ENCODE data around the gene HRH4.

The HRH4 gene

DNA sequence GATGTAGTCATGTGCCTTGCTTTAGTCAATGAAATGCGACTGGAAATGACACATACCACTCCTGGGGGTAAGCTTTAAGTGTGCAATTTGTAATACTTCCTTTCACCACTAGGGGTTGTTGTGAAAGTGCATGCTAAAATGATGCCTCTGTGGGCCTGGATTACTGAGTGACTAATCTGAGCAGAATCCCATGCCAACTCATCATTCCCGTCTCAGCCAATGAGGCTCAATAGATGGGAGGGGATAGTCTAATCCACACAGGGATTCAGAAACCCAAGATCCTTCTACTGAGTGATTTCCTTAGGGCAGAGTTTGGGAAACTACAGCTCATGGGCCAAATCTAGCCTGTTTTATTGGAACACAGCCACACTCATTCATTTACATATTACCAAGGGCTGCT lies 54.0 kb downstream of the HRH4 start:
- no peak for TF ChIP-seq TOX (CRISPR knock-in tag; IDR thresholded peaks at IDR 0.05; ENCODE audit: borderline replicate concordance)
- no peak for TF ChIP-seq ESRRG (CRISPR knock-in tag; IDR thresholded peaks at IDR 0.05)
- no peak for TF ChIP-seq SNAI2 (CRISPR knock-in tag; IDR thresholded peaks at IDR 0.05)
- TF ChIP-seq, protein P1, sequence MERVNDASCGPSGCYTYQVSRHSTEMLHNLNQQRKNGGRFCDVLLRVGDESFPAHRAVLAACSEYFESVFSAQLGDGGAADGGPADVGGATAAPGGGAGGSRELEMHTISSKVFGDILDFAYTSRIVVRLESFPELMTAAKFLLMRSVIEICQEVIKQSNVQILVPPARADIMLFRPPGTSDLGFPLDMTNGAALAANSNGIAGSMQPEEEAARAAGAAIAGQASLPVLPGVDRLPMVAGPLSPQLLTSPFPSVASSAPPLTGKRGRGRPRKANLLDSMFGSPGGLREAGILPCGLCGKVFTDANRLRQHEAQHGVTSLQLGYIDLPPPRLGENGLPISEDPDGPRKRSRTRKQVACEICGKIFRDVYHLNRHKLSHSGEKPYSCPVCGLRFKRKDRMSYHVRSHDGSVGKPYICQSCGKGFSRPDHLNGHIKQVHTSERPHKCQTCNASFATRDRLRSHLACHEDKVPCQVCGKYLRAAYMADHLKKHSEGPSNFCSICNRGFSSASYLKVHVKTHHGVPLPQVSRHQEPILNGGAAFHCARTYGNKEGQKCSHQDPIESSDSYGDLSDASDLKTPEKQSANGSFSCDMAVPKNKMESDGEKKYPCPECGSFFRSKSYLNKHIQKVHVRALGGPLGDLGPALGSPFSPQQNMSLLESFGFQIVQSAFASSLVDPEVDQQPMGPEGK (CRISPR knock-in tag; IDR thresholded peaks at IDR 0.05; ENCODE audit: borderline replicate concordance): no peak
- TF ChIP-seq ARNTL (CRISPR knock-in tag; IDR thresholded peaks at IDR 0.05; ENCODE audit: borderline replicate concordance, low read depth): no peak
- TF ChIP-seq, protein P2, sequence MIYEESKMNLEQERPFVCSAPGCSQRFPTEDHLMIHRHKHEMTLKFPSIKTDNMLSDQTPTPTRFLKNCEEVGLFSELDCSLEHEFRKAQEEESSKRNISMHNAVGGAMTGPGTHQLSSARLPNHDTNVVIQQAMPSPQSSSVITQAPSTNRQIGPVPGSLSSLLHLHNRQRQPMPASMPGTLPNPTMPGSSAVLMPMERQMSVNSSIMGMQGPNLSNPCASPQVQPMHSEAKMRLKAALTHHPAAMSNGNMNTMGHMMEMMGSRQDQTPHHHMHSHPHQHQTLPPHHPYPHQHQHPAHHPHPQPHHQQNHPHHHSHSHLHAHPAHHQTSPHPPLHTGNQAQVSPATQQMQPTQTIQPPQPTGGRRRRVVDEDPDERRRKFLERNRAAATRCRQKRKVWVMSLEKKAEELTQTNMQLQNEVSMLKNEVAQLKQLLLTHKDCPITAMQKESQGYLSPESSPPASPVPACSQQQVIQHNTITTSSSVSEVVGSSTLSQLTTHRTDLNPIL (CRISPR knock-in tag; IDR thresholded peaks at IDR 0.05; ENCODE audit: low read depth): no peak
- no peak for TF ChIP-seq BACH2 (CRISPR knock-in tag; IDR thresholded peaks at IDR 0.05; ENCODE audit: borderline replicate concordance)
- no peak for TF ChIP-seq ZNF8 (CRISPR knock-in tag; IDR thresholded peaks at IDR 0.05)
- TF ChIP-seq, protein P3, sequence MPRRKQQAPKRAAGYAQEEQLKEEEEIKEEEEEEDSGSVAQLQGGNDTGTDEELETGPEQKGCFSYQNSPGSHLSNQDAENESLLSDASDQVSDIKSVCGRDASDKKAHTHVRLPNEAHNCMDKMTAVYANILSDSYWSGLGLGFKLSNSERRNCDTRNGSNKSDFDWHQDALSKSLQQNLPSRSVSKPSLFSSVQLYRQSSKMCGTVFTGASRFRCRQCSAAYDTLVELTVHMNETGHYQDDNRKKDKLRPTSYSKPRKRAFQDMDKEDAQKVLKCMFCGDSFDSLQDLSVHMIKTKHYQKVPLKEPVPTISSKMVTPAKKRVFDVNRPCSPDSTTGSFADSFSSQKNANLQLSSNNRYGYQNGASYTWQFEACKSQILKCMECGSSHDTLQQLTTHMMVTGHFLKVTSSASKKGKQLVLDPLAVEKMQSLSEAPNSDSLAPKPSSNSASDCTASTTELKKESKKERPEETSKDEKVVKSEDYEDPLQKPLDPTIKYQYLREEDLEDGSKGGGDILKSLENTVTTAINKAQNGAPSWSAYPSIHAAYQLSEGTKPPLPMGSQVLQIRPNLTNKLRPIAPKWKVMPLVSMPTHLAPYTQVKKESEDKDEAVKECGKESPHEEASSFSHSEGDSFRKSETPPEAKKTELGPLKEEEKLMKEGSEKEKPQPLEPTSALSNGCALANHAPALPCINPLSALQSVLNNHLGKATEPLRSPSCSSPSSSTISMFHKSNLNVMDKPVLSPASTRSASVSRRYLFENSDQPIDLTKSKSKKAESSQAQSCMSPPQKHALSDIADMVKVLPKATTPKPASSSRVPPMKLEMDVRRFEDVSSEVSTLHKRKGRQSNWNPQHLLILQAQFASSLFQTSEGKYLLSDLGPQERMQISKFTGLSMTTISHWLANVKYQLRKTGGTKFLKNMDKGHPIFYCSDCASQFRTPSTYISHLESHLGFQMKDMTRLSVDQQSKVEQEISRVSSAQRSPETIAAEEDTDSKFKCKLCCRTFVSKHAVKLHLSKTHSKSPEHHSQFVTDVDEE (CRISPR knock-in tag; IDR thresholded peaks at IDR 0.05): no peak
- no peak for TF ChIP-seq PPARA (CRISPR knock-in tag; IDR thresholded peaks at IDR 0.05; ENCODE audit: borderline replicate concordance)
- no peak for TF ChIP-seq ZFP30 (CRISPR knock-in tag; IDR thresholded peaks at IDR 0.05)
- TF ChIP-seq CSDC2 (CRISPR knock-in tag; IDR thresholded peaks at IDR 0.05): no peak
- TF ChIP-seq ISL1 (CRISPR knock-in tag; IDR thresholded peaks at IDR 0.05): no peak
- ATAC-seq: peak; percentile 82

DNA sequence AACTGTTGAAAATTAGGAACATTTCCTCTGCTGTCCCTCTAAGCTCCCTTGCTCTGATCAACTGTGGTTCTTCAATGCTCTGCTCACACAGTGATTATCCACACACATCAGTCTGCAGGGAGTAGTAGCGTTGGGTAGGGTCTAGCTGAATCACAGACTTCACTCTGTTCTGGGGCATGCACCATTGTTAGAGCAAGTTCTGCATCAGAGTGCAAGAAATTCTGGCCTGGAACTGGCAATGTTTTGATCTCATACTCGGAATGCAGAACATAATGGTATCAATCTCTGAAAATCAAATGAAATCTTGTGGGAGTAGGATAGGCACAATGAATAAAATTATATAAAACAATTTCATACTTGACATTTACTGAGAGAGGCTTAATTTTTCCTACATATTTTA lies 55.3 kb downstream of the HRH4 start:
- TF ChIP-seq, protein P4, sequence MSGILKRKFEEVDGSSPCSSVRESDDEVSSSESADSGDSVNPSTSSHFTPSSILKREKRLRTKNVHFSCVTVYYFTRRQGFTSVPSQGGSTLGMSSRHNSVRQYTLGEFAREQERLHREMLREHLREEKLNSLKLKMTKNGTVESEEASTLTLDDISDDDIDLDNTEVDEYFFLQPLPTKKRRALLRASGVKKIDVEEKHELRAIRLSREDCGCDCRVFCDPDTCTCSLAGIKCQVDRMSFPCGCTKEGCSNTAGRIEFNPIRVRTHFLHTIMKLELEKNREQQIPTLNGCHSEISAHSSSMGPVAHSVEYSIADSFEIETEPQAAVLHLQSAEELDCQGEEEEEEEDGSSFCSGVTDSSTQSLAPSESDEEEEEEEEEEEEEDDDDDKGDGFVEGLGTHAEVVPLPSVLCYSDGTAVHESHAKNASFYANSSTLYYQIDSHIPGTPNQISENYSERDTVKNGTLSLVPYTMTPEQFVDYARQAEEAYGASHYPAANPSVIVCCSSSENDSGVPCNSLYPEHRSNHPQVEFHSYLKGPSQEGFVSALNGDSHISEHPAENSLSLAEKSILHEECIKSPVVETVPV (CRISPR knock-in tag; IDR thresholded peaks at IDR 0.05): no peak
- TF ChIP-seq, protein P1 (CRISPR knock-in tag; IDR thresholded peaks at IDR 0.05; ENCODE audit: borderline replicate concordance): no peak
- TF ChIP-seq SNAI2 (CRISPR knock-in tag; IDR thresholded peaks at IDR 0.05): no peak
- no peak for TF ChIP-seq ESRRG (CRISPR knock-in tag; IDR thresholded peaks at IDR 0.05)
- TF ChIP-seq, protein P2 (CRISPR knock-in tag; IDR thresholded peaks at IDR 0.05; ENCODE audit: low read depth): no peak
- no peak for TF ChIP-seq ISL1 (CRISPR knock-in tag; IDR thresholded peaks at IDR 0.05)
- no peak for ATAC-seq

DNA sequence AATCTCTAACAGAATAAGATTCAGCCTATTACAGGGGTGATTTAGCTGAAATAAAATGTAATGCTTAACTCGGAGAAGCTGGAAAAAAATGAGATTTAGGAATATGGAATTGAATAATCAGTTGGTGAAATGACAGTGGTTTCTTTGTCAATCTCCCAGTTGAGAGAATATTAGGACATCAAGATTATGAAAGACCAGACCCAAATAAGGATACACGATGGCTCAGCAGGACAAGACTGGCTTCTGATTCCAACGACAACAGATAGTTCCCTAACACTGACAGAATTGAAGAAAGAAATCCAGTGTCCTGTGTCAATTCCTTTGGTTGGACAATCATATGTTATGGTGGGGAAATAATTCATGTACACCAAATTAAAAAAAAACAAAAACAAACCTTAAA lies 55.8 kb downstream of the HRH4 start:
- no peak for ATAC-seq
- no peak for TF ChIP-seq ZFP3 (CRISPR knock-in tag; IDR thresholded peaks at IDR 0.05)

DNA sequence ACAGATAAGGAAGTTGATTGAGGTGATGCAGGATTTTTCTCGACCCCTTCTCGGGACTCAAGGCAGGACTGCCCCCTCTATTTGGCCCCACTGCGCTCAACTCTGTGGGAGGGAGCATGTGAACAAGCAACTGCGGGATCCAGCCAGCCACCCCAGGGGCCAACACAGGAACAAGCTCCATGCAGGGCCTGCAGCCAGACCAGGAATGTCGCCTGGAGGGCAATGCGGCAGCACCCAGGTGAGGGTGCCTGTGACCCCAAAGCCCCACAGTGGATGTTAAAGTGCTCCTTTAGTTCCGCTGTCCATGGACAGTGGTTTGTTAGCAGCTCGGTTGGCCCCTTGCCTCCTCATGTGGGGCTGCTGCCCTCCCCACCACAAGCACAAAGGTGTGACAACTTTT lies 57.1 kb downstream of the HRH4 start:
- no peak for ATAC-seq
- no peak for TF ChIP-seq OSR1 (CRISPR knock-in tag; IDR thresholded peaks at IDR 0.05)
- TF ChIP-seq, protein P5, sequence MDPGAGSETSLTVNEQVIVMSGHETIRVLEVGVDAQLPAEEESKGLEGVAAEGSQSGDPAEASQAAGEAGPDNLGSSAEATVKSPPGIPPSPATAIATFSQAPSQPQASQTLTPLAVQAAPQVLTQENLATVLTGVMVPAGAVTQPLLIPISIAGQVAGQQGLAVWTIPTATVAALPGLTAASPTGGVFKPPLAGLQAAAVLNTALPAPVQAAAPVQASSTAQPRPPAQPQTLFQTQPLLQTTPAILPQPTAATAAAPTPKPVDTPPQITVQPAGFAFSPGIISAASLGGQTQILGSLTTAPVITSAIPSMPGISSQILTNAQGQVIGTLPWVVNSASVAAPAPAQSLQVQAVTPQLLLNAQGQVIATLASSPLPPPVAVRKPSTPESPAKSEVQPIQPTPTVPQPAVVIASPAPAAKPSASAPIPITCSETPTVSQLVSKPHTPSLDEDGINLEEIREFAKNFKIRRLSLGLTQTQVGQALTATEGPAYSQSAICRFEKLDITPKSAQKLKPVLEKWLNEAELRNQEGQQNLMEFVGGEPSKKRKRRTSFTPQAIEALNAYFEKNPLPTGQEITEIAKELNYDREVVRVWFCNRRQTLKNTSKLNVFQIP (CRISPR knock-in tag; IDR thresholded peaks at IDR 0.05; ENCODE audit: borderline replicate concordance, low read depth): no peak
- no peak for TF ChIP-seq ZFP30 (CRISPR knock-in tag; IDR thresholded peaks at IDR 0.05)
- TF ChIP-seq, protein P4 (CRISPR knock-in tag; IDR thresholded peaks at IDR 0.05): no peak
- TF ChIP-seq, protein P2 (CRISPR knock-in tag; IDR thresholded peaks at IDR 0.05; ENCODE audit: low read depth): no peak
- no peak for TF ChIP-seq ZFP3 (CRISPR knock-in tag; IDR thresholded peaks at IDR 0.05)
- no peak for TF ChIP-seq CSDC2 (CRISPR knock-in tag; IDR thresholded peaks at IDR 0.05)
- no peak for TF ChIP-seq ZNF565 (CRISPR knock-in tag; conservative IDR thresholded peaks at IDR 0.05; ENCODE audit: low read depth)
- TF ChIP-seq PPARA (CRISPR knock-in tag; IDR thresholded peaks at IDR 0.05; ENCODE audit: borderline replicate concordance): no peak

All from SK-N-SH treated with all-trans-retinoic acid at 6 μM for 48 hours (cell line).